ENCODE results near the gene SWT1. TPM values are rescaled to one million over a fixed set of nuclear protein-coding genes. Genes with fewer than 3 reads are reported as not detected.

Gene SWT1
- total and polyA plus RNA-seq, 3 experiments from 2014 or later: 2.3 to 2.7 (median 2.7) TPM

GRCh38 chr1:185341196-185341781 lies 184.3 kb downstream of the SWT1 start:
- H3K4me1 Mint-ChIP-seq: peaks cover 34 to 53% (median 51%) of the 10 kb centered on the region in 3 donors
- peaks cover 40% of the 10 kb centered on the region for H3K4me1 ChIP-seq (ENCODE audit: insufficient read depth, low read length)

More at GRCh38 chr1:185341196-185341781, 184.3 kb downstream of the SWT1 start:
- H3K9me3 Mint-ChIP-seq: no peaks in the 10 kb centered on the region
- no peak for DNase-seq
- Histone ChIP-seq H3K36me3 (ENCODE audit: insufficient read depth, low read length) (no peaks in the 10 kb centered on the region), H3K4me3 (ENCODE audit: low read length) (no peak overlapping the region), H3K27ac (ENCODE audit: low read depth, low read length) (no peak overlapping the region), H3K9me3 (ENCODE audit: low read length) (no peaks in the 10 kb centered on the region), H3K27me3 (ENCODE audit: insufficient read depth, low read length, poor library complexity, severe bottlenecking) (no peaks in the 10 kb centered on the region)
- CTCF ChIA-PET: no interaction called here
- no peaks in the 10 kb centered on the region for H3K36me3 Mint-ChIP-seq
- H3K4me3 Mint-ChIP-seq: no peak overlapping the region
- H3K27ac Mint-ChIP-seq: no peak overlapping the region
- H3K27me3 Mint-ChIP-seq: no peaks in the 10 kb centered on the region
- POLR2A ChIA-PET: no interaction called here

Other genes starting within 250 kb of the SWT1 start
- gene NIBAN1, start 182.7 kb upstream of the SWT1 start, total RNA-seq: 10 to 100 TPM; 51.8 to 55.7 TPM
- 40.0 TPM for gene NIBAN1, start 182.7 kb upstream of the SWT1 start, polyA plus RNA-seq
- 10 to 100 TPM; 30.5 to 32.2 TPM for gene RNF2, start 111.6 kb upstream of the SWT1 start, total RNA-seq
- gene RNF2, start 111.6 kb upstream of the SWT1 start, polyA plus RNA-seq: 29.6 TPM
- gene TRMT1L, start 214 bp upstream of the SWT1 start, total RNA-seq: 10 to 100 TPM; 23.2 to 25.5 TPM
- 15.3 TPM for gene TRMT1L, start 214 bp upstream of the SWT1 start, polyA plus RNA-seq
- 100 to 1,000 TPM; 205 to 208 TPM for gene IVNS1ABP, start 160.1 kb downstream of the SWT1 start, total RNA-seq
- 51.7 TPM for gene IVNS1ABP, start 160.1 kb downstream of the SWT1 start, polyA plus RNA-seq

Measured in CD8-positive, alpha-beta memory T cell (primary cell).